ENCODE measurements around the gene AP5Z1. TPM values are rescaled to one million over a fixed set of nuclear protein-coding genes. Genes with fewer than 3 reads are reported as not detected.

Gene AP5Z1
- total and polyA plus RNA-seq, 2 experiments from 2014 or later: 31.2 to 44.5 TPM

GRCh38 chr7:4727914-4728705 lies 47.3 kb upstream of the AP5Z1 start:
- 79 to 81% methylated on average over 20 of the region's 20 CpGs for WGBS, 2 experiments (ENCODE audit: low coverage in 1 of 2, low lambda C conversion rate in 2 of 2, missing lambda C conversion rate in 2 of 2)
- no peak for TF ChIP-seq EZH2phosphoT487 (IDR thresholded peaks at IDR 0.05; ENCODE audit: insufficient read depth, low read depth)
- no peak for TF ChIP-seq EZH2 (IDR thresholded peaks at IDR 0.05; ENCODE audit: insufficient read depth, poor library complexity, severe bottlenecking)
- Histone ChIP-seq H3K4me2 (ENCODE audit: unreplicated experiment) (no peak overlapping the region), H3K27me3 (replicated peaks; ENCODE audit: insufficient read depth) (no peaks in the 10 kb centered on the region), H3K9me3 (ENCODE audit: low read depth) (no peaks in the 10 kb centered on the region), H3K4me3 (no peak overlapping the region), H3F3A (ENCODE audit: insufficient read depth) (peaks cover 19% of the 10 kb centered on the region), H3K4me1 (ENCODE audit: insufficient read depth) (peaks cover 12% of the 10 kb centered on the region), H3K79me2 (ENCODE audit: insufficient read depth) (peaks cover 94% of the 10 kb centered on the region), H3K9me2 (ENCODE audit: insufficient read depth) (no peaks in the 10 kb centered on the region), H2AFZ (no peak overlapping the region), H3K36me3 (ENCODE audit: low read depth) (no peaks in the 10 kb centered on the region; the same call in 1 of the 2 replicates), H3K9ac (no peak overlapping the region), H4K20me1 (ENCODE audit: insufficient read depth) (no peaks in the 10 kb centered on the region; the same call in 1 of the 2 replicates), H3K27ac (no peak overlapping the region)
- in situ Hi-C loops (cut with MboI): no loop called here
- no peak for DNase-seq

DNA sequence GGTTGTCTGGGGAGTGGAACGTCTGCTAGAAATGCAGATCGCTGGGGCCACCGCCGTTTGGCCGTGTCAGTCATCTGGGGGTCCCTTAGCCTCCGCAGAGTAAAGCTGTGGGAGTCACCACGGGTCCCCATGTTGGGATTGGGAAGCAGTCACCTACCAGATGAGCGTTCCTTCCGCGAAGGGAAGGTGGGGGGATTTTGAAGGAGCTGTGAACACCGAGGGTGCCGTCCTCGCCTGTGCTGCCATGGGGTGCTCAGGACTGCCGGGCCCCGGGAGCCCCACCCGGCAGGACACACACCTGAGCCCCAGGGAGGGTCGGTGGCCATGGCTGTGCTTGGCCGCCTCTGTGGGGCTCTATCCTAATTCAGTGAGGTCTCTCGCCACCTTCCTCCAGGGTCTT lies 46.2 kb upstream of the AP5Z1 start:
- no peak overlapping the region for H3K9ac ChIP-seq
- H3K36me3 ChIP-seq (ENCODE audit: low read depth): no peaks in the 10 kb centered on the region; the same call in 1 of the 2 replicates
- H3K79me2 ChIP-seq (ENCODE audit: insufficient read depth): peaks cover 94% of the 10 kb centered on the region
- H3F3A ChIP-seq (ENCODE audit: insufficient read depth): peaks cover 19% of the 10 kb centered on the region
- H4K20me1 ChIP-seq (ENCODE audit: insufficient read depth): no peaks in the 10 kb centered on the region
- H3K9me2 ChIP-seq (ENCODE audit: insufficient read depth): no peaks in the 10 kb centered on the region
- H3K4me1 ChIP-seq (ENCODE audit: insufficient read depth): peaks cover 11% of the 10 kb centered on the region
- no peaks in the 10 kb centered on the region for H3K9me3 ChIP-seq (ENCODE audit: low read depth)
- 96 to 99% methylated on average over 17 to 19 of the region's 19 CpGs for WGBS, 2 experiments (ENCODE audit: low coverage in 1 of 2, low lambda C conversion rate in 2 of 2, missing lambda C conversion rate in 2 of 2)
- no peak for TF ChIP-seq EZH2 (IDR thresholded peaks at IDR 0.05; ENCODE audit: insufficient read depth, poor library complexity, severe bottlenecking)
- no peak for TF ChIP-seq EZH2phosphoT487 (IDR thresholded peaks at IDR 0.05; ENCODE audit: insufficient read depth, low read depth)
- no peak overlapping the region for H2AFZ ChIP-seq
- in situ Hi-C loops (cut with MboI): no loop called here
- H3K4me3 ChIP-seq: no peak overlapping the region
- H3K4me2 ChIP-seq (ENCODE audit: unreplicated experiment): no peak overlapping the region
- no peak for DNase-seq
- no peak overlapping the region for H3K27ac ChIP-seq
- no peaks in the 10 kb centered on the region for H3K27me3 ChIP-seq (replicated peaks; ENCODE audit: insufficient read depth)

DNA sequence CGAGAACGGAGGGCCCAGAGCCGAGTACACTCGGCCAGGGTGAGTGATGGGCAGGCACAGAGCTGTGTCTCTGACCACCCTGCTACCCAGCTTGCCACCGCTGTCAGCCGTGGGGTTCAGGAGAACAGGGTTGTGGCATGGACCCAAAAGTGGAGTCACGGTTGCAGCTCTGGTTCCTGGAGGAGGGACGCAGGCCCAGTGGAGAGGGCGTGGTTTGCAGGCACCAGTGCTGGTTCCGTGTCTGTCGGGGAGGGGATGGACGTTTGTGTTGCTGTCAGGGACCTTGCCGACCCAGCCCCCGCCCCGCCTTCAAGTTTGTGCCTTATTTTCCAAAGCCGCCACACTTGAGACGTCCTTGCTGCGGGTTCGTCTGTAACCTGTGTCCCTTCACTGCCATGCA lies 45.1 kb upstream of the AP5Z1 start:
- Histone ChIP-seq H3K36me3 (ENCODE audit: low read depth) (no peaks in the 10 kb centered on the region; the same call in 1 of the 2 replicates), H3F3A (ENCODE audit: insufficient read depth) (peaks cover 14% of the 10 kb centered on the region; the same call in 1 of the 2 replicates), H3K79me2 (ENCODE audit: insufficient read depth) (peaks cover 97% of the 10 kb centered on the region), H2AFZ (no peak overlapping the region), H3K27me3 (replicated peaks; ENCODE audit: insufficient read depth) (no peaks in the 10 kb centered on the region), H4K20me1 (ENCODE audit: insufficient read depth) (no peaks in the 10 kb centered on the region), H3K27ac (no peak overlapping the region), H3K4me3 (no peak overlapping the region), H3K4me2 (ENCODE audit: unreplicated experiment) (no peak overlapping the region), H3K4me1 (ENCODE audit: insufficient read depth) (0 out of 2 replicates have a peak, but pooled peaks cover 4% of the 10 kb centered on the region), H3K9me3 (ENCODE audit: low read depth) (no peaks in the 10 kb centered on the region), H3K9me2 (ENCODE audit: insufficient read depth) (no peaks in the 10 kb centered on the region), H3K9ac (no peak overlapping the region)
- in situ Hi-C loops (cut with MboI): no loop called here
- WGBS, 2 experiments (ENCODE audit: low coverage in 1 of 2, low lambda C conversion rate in 2 of 2, missing lambda C conversion rate in 2 of 2): 81% methylated on average over 19 of the region's 19 CpGs
- DNase-seq: no peak
- TF ChIP-seq EZH2phosphoT487 (IDR thresholded peaks at IDR 0.05; ENCODE audit: insufficient read depth, low read depth) (no peak), EZH2 (IDR thresholded peaks at IDR 0.05; ENCODE audit: insufficient read depth, poor library complexity, severe bottlenecking) (no peak)

DNA sequence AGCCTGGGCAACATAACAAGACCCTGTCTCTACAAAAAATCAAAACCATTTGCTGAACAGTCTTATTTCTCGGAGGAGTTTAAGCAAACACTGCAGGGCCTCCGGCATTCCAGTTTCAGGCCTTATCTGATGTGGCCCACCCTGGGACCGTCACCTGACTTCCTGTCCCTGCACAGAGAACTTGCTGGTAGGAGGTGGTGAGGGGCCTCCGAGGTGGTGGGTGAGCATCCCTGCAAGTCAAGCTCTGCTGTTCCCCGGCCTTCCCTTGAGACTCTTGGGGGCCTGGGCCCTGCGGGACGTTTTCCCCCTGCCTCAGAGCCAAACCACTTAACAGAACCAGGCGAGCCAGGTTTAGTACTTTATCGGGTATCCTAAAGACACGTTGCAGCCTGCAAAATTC lies 44.5 kb upstream of the AP5Z1 start:
- H3K36me3 ChIP-seq (ENCODE audit: low read depth): no peaks in the 10 kb centered on the region; the same call in 1 of the 2 replicates
- in situ Hi-C loops (cut with MboI): no loop called here
- H4K20me1 ChIP-seq (ENCODE audit: insufficient read depth): no peaks in the 10 kb centered on the region
- peaks cover 100% of the 10 kb centered on the region for H3K79me2 ChIP-seq (ENCODE audit: insufficient read depth)
- no peak overlapping the region for H3K4me2 ChIP-seq (ENCODE audit: unreplicated experiment)
- no peaks in the 10 kb centered on the region for H3K9me3 ChIP-seq (ENCODE audit: low read depth)
- H3K4me3 ChIP-seq: no peak overlapping the region
- no peak overlapping the region for H2AFZ ChIP-seq
- 87 to 88% methylated on average over 10 of the region's 10 CpGs for WGBS, 2 experiments (ENCODE audit: low coverage in 1 of 2, low lambda C conversion rate in 2 of 2, missing lambda C conversion rate in 2 of 2)
- H3K9me2 ChIP-seq (ENCODE audit: insufficient read depth): no peaks in the 10 kb centered on the region
- no peak for DNase-seq
- peaks cover 9% of the 10 kb centered on the region; the same call in 1 of the 2 replicates for H3F3A ChIP-seq (ENCODE audit: insufficient read depth)
- 0 out of 2 replicates have a peak, but pooled peaks cover under 1% of the 10 kb centered on the region for H3K4me1 ChIP-seq (ENCODE audit: insufficient read depth)
- no peak overlapping the region for H3K9ac ChIP-seq
- TF ChIP-seq EZH2phosphoT487 (IDR thresholded peaks at IDR 0.05; ENCODE audit: insufficient read depth, low read depth) (no peak), EZH2 (IDR thresholded peaks at IDR 0.05; ENCODE audit: insufficient read depth, poor library complexity, severe bottlenecking) (no peak)
- H3K27ac ChIP-seq: no peak overlapping the region
- H3K27me3 ChIP-seq (replicated peaks; ENCODE audit: insufficient read depth): no peaks in the 10 kb centered on the region

Data from GM23248 (cell line).